GM19395 (cell line): ENCODE results near the gene HYAL2.
A peak's percentile ranks its signal among the peaks of the same experiment; 100 is the strongest.

Experiments used
- ATAC-seq: cut with Tn5 transposase; IDR thresholded peaks from one replicate; pipeline ENCODE4 v1.9.1; 2021; ENCODE audit warnings: mild to moderate bottlenecking, moderate library complexity; ENCODE audit not compliant: unreplicated experiment

Gene HYAL2

DNA sequence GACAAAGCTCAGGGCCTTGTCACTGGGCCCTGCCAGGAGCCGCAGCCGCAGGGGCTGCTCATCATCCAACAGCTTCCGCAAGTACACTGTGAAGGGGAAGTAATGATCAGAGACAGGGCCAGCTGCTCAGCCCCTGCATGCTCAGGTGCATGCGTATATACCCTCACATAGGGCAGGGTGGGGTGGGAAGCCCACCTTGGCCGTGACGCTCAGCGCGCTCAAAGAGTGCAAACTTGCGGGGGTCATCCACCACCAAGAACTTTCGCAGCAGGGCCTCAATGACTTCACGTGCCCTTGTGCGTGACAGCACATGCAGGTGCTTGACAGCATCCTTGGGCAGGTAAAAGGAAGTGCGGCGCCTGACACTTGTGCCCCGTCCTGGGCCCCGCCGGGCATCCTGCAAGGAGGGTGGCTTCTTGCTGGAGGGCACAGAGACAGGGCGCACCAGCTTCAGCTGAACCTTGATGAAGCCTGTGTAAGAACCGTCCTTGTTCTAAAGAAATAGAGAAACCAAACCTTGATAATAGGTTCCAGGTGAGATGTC is 8.9 kb upstream of the HYAL2 start:
- no peak for ATAC-seq

DNA sequence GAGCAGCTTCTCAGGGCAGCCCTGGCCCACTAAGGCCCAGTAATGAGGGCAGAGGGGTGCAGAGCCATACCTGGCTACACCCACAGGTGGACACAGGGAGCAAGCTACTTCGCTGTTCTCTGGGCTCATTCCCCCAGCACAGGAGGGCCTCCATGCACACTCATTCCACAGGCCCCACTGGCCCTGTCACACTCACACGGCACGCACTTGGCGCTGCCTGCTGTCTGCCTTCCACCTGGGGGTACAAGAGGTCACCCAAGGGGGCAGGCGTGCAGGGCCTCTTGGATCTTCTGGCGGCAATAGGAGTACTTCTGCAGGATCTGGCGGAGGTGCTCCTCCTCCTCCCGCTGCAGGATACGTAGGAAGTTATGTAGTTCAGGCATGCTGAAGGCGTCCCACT is 7.8 kb upstream of the HYAL2 start:
- no peak for ATAC-seq

DNA sequence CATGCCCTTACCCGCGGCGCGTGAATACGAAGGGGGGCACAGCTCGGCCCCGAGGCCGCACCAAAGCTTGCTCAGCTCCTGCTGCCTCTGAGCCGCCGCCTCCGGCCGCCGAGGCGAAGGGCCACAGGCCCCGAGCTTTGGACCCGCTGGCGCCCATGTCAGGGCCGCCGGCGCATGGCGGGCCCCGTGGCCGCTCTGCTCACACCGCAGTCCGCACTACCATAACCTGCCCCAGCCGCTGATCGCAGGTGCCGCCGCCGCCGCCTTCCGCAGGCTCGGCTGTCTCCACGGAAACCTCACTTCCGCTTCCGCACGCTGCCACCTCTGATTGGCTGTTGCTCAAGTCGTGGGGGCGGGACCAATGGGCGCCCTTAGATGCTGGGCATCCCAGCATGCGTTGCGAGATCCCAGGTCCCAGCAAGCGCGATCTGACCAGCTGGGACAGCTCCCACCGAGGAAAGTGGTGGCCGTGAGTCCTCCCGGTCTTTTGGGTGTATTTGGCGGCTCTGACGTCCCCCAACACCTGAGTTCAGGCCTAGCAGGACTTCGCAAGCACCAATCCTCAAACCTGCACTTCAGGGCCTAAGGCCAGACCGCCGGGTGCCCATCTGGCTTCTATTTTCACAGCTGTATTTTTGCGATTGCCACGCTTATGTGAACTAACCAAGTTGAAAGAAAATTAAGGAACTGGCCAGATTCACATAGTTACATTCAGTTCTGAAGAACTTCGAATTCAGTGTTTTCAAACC is 5.6 kb upstream of the HYAL2 start, which contains the start of gene TUSC2:
Gene TUSC2 (minus strand): TSS at position 281 of the 749 bp plus-strand sequence. CDS start 124 bp downstream, at position 157.
- peak; percentile 80 for ATAC-seq

DNA sequence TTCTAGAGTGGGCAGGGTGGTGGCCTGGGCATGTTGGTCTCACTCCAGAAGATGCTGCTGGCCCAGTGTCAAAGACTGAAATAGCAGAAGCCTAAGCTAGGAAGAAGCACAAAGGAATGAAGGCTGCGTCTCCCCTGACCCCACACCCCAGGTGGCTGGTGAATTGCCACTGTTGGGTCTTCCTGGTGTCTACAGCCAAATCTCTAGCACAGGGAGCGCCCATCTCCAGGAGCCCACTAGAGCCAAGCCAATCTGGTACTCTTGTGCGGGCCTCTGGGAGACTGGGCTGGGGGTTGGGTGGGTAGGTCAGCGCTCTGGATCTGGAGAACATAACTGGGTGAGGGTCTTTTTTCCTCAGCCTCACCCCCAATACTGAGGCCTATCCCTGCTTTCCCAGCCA is 4.6 kb upstream of the HYAL2 start:
- ATAC-seq = no peak

DNA sequence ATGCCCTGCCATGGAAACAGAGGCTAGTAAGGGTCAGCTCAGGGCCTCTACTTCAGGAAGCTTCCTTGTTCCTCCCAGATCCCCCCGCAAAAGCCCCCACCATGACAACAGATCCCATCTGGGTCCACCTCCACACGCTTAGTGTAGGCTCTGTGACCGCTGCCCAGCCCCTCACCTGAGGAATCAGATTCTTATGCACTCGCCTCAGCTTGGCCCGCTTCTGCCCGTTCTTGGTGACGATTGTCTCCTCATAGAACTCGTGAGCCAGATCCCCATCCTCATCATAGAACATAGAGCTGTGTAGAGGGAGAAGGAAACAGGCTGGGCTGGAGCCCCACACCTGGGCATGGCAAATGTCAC is 3.6 kb upstream of the HYAL2 start:
- ATAC-seq = no peak

DNA sequence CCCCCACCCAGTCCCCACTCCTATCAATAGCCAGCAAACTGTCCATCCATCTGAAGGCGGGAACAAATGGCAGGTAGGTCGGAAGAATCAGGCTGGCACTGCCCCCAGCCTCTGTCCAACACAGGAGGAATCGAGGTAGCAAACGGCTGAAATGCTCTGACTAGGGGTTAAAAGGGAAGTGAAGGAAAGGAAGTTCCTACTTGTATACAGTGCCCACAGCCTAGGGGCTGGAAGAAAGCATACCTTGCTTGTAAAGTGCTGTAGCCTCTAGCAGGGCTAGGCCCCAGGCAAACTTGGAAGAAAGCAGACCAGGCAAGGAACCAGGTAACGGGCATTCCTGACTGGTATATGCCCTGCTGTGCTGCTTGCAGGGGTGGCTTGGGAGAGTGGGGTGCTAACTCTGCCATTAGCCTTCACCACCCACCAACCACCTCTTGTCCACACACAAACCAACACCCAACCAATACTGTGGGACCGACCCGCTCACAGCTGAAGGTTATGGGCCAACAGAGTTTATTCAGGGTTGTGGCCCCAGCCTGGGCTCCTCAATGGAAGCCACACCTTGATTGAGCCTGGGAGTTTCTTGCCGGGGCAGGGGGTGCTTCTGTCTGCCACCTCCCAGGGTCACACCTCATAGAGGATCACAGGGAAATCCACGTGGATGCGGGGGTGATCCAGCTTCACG is 3.1 kb upstream of the HYAL2 start:
- ATAC-seq = no peak

DNA sequence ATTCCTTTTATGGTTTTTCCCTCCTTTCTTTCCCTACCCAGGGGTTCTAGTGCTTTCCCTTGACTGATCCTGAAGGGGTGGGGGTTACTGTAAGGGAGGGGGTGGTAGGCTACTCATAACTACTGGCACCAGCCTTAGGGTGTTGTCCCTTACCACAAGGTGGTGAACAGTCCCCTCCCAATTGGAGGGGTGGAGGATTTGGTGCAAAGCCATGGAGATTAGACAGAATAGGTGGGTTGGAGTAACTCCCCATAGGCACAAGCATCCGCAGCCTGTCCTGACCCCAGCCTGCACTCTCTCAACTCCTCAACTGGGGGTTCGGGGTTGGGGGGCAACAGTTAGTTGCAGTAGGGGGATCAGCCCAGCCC is 2.6 kb upstream of the HYAL2 start:
- no peak for ATAC-seq

DNA sequence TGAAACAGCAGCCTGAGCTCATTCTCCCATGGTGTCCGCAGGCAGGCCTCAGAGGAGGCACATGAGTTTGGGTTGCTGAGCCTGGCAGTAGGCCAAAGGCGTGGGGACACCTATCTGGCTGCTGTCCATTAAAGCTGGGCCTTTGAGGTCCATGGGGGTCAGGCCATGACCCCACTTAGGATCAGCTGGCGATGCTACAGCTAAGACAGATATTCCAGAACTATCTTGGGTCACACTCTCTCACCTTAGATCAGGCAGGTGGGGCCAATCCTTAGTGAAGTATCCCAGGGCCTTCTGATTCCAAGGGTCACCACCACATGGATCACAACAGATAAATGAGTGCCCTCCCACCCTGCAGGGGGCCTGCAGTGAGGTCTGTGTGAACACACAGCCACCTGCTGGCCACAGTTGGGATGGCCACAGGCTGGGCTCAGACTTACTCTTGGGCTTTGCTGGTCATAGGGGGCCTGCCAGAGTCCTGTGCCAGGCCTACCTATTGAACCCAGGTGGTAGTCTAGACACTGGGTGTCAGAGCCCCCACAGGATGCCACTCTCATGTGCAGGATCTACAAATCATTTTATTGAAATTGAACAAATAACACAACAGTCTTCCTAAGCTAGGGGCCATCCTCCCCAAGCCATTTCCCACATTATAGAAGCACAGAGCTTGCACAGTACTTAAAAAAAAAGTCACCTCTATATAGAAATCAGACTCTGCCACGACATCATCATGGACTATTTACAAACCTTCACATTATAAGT is 2.0 kb upstream of the HYAL2 start:
- ATAC-seq = no peak

DNA sequence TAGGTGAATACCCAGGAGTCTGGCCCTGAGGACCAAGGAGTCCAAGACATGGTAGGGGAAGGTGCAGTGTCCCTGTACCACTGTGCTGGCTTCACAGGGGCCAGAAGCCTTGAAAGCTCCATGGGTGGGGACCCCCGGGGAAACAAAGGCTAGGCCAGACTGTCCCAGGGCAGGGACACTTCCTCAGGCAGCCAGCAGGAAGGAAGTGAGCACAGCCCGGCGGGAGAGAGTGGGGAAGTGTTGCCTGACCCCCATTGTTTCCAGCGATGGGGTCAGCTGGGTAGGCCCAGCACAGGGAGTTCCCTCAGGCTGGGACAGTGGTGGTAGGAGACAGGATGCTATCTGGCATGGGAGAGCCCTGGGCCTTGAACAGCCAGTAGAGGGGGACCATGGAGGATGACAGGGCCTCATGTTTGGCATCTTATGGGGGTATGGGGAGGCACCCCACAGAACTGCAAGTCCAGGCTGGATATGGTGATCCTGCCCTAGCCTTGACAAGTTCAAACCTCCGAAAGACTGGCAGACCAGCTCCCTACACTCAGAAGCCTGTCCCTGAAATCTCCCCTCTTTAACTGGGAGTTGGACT is 1.2 kb upstream of the HYAL2 start:
- ATAC-seq = no peak

DNA sequence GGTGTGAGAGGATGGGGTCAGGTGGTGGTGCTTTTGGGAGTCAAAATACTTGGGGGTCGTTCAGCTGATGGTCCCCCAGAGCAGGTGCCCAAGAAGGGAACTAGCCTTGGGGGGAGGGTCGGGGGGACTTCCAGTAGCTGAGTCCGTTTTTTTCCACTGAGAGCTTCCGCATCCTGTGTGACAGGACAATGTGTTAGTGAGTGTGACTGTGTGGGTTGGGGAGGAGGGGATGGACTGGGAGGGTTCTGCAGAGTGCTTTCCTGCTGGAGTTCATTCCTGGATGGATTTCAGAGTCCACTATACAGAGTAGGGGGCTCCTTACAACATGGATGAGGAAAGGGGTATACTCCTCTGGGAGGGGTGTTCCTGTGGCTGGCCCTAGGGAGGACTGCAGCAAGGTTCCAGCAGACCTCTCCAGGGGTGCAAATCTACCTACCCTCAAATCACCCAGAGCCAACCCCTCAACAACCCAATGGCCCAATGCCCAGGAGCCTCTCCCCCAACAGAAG is 601 bp upstream of the HYAL2 start:
- ATAC-seq = no peak

DNA sequence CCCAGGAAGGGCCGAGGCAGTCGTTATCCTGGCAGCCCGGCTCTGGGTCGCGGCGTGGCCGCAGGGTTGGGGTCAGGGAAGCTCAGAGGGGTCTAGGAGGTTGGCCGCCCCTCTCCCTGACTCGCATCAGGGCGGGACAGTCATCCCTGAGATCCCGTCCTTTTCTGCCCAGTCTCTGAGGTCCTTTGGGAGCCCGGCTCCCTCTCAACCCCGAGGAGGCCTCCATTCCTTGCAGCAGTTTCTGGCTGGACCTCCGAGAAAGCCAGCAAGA is 495 bp downstream of the HYAL2 start:
- ATAC-seq = no peak

DNA sequence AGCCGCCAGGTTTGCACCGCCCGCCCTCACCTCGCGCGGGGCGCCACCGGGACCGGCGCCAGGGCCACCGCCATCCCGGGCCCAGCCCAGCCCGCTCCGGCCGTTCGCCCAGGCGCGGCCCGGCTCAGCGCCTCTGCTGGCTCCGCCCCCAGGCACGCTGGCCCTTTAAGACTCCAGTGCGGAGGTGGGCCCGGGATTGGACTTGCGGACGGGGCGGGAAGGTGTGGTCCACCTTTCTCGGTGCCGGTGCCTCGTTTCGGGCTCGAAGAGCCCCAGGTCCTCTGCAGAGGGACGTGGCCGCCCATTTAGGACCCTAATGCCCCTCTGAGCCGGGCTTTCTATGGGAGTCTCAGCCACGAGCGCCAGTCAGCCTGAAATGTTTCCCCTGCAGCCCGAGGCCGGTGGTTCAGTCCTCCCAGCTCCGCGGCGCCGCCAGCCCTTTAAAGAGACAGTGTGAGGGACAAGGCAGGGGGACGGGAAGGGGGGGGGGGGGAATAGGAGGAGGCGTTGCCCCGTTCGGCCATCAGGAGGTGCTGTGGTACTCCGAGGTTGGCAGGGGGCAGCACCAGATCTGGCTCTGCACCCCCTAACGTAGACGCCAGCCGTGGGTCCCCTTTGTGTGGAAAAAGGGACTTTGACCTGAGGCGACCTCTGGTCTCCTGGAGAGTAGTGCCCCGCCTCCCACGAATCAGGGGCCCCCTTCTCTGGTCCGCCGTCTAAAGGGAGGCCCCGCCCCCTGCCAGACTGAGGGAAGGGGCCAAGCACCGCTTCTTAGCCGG is 1.0 kb downstream of the HYAL2 start:
- peak; percentile 82 for ATAC-seq

DNA sequence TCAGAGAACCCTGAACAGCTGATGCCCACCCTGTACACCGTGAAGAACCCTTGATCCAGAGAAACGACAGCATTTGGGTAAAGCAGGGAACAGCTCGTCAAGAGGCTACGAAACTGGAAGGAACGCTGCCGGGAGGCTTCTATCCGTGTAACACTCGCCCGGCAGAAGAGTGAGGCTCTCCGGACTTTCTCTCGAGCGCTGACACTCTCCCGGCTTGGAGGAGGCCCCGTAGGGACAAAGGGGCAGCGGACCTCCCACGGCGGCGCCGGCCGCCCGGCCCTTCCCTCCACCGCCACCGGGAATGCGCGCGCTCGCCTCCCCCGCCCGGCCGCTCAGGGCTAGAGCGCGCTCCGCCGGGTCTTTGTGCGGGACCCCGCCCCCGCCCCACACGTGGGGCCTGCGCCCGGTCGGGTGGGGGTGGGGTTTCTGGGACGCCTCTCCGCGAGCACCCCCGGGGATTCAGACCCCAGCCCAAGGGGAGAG is 1.7 kb downstream of the HYAL2 start:
- peak; percentile 55 for ATAC-seq

DNA sequence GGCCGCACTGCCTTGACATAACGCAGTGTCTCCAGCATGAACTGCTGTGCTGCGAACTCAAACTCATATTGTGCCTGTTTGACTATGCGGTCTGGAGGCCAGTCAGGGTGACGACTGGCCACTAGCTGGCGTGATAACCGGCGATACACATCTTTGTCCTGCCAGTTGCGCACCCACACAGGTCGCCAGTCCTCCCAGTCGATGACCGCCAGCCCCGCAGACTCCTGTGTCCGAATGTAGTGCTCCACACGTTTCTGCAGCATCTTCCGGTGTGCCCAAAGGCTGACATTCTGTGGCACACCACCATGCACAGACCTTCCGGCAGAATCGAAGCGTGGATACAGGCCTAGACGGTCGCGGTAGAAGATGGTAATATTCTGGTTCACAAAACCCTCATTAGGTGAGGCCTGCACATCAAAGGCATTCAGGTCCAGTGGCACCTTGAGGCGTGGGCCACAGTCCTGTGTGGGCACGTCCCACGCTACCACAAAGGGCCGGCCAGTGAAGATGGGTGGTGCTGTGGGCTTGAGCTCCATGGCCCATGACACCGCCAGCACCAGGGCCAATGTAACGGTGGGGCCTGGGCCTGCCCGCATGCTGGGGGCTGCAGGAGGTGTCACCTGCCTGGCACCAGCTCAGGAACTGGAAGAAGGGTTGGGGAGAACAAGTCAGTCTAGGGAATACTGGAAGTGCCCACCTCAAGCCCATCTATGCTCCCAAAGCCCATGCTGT is 2.5 kb downstream of the HYAL2 start:
- no peak for ATAC-seq

DNA sequence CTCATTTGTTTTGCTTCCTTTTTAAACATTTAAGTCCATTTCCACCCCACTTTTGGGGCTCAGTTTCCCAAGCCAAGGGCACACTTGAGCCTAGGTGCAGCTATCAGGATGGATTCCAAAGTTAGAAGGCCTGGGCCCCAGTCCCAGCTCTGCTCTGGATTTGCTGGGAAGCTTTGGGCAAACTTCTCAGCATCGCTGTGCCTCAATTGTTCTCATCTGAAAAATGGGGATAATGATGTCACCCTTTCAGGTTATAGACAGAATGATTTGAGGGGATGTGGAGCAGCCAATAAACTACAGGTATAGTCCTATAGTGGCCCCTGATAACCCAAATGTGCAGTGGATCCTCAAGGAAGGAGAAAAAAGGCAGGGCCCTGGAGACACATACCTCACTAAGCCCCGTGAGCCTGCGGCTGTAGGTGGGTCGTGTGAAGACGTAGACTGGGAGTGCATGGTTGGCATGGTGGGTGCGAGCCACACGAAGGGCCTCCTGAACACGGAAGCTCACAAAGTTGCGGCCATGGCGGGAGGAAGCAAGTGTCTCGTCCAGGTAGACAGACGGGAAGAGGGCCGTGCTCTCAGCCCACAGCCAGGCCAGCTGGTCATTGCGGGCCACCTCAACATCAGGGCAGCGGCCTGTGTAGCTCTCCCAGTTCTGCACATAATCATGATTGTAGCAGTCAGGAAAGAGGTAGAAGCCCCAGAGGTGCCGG is 3.2 kb downstream of the HYAL2 start:
- ATAC-seq = no peak

DNA sequence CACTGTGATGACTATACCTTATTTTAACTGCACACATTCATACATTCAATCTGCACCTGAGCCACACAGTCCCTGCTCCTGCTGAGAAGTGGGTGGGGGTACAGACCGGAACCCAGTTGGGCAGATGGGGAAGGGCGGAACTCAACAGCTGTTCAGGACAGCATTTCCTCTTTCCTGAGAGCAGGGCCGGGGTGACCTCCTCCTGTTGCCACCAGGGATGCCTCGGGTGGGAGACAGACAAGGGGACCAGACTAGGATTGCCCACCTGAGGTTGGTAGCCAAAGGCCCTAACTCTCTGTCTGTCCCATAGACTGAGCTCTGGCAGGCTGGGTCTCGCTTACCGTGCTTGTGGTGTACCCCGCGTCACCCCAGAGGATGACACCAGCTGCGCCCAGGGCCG is 3.9 kb downstream of the HYAL2 start:
- ATAC-seq = no peak

DNA sequence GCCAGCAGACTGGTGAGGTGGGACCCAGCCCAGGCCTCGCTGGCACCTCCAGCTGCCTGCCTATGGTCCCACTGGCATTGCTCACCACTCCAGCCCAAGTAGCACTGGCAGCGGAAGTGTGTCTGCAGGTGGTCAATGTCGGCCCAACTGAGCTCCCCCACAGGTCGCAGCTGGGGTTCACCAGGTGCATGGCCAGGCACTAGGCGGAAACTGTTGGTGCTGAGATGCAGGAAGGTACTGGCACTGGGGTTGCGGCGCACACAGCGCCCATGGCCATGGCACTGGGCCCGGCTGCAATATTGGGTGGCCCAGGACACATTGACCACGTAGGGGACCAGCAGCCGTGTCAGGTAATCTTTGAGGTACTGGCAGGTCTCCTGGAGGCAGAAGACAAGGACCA is 4.4 kb downstream of the HYAL2 start:
- no peak for ATAC-seq

DNA sequence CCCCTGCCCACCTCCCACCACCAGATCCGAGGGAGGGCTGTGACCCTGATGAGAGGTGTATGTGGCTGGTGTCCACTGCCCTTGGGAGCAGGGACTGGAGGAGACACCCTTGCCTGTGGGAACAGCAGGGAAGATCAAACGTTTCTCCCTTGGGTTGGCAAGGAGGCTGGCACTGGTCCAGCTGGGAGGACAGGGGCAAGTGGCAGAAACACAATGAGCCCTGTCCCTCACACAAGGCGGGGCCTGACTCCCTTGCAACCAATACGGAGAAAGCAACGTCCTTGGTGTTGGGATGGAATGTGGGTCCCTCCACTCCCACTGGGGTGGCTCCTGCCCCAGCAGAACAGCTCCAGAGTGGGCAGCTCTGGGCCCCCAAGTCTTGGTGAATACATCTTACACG is 5.2 kb downstream of the HYAL2 start:
- no peak for ATAC-seq

DNA sequence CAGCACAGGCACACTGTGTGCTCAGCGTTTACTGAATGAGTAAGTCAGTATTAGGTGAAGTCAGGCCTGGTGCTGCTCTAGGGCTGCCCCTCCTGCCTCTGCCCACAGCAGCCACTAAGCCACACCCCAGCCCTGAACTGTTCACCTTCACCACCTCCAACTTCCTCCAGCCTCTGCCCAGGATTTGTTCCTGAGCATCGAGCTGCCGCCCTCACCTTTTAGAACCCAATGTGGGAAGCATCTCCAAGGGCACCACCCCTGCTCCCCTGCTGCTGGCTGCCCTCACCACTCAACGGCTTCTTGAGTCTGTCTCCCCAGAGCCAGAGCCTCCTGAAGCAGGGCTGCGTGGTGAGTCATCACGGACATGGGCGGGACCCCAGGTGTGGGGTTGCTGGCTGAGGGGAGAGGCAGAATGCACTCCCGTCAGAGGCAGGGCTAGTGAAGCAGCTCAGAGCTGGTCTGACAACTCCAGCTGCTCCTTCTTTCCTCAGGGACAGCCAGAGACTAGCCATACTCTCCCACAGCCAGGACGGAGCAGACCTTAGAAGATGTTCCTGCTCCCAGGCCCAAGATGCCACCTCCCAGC is 5.8 kb downstream of the HYAL2 start:
- no peak for ATAC-seq
